ENCODE measurements around the gene DMD. TPM values are rescaled to one million over a fixed set of nuclear protein-coding genes. Genes with fewer than 3 reads are reported as not detected.

The DMD gene
- total and polyA plus RNA-seq, 9 donors = 14.0 to 70.5 (median 37.6) TPM

GRCh38 chrX:31115398-31115797 is 2096.0 kb downstream of the DMD start:
- H3K4me3 ChIP-seq = no peak overlapping the region
- H3K4me1 ChIP-seq (ENCODE audit: insufficient read depth) = peaks cover 1% of the 10 kb centered on the region
- WGBS, 3 donors = 42 to 48% (median 45%) methylated on average over 4 of the region's 4 CpGs
- no peaks in the 10 kb centered on the region for H3K9me3 ChIP-seq
- no peaks in the 10 kb centered on the region for H3K36me3 ChIP-seq
- H3K27ac ChIP-seq = no peak overlapping the region
- intact Hi-C loops (cut with DNase I) = no loop called here
- TF ChIP-seq POLR2A (IDR thresholded peaks at IDR 0.05) = no peak
- no peak for TF ChIP-seq CTCF (IDR thresholded peaks at IDR 0.05)
- TF ChIP-seq EP300 (IDR thresholded peaks at IDR 0.05) = no peak
- H3K27me3 ChIP-seq = no peaks in the 10 kb centered on the region
- no peak for DNase-seq

- H3K4me1 ChIP-seq (ENCODE audit: insufficient read depth) = peaks cover 1% of the 10 kb centered on the region
- TF ChIP-seq POLR2A (IDR thresholded peaks at IDR 0.05) (no peak), CTCF (IDR thresholded peaks at IDR 0.05) (no peak), EP300 (IDR thresholded peaks at IDR 0.05) (no peak)
- no peaks in the 10 kb centered on the region for H3K27me3 ChIP-seq
- no peak overlapping the region for H3K4me3 ChIP-seq
- WGBS, 3 donors = 31 to 37% (median 32%) methylated on average over 2 of the region's 2 CpGs
- H3K27ac ChIP-seq = no peak overlapping the region
- intact Hi-C loops (cut with DNase I) = no loop called here
- no peak for DNase-seq
- H3K9me3 ChIP-seq = no peaks in the 10 kb centered on the region
- no peaks in the 10 kb centered on the region for H3K36me3 ChIP-seq
Observed at GRCh38 chrX:31114858-31115257, 2096.5 kb downstream of the DMD start.

GRCh38 chrX:31112226-31112999 is 2098.9 kb downstream of the DMD start:
- TF ChIP-seq EP300 (IDR thresholded peaks at IDR 0.05) (no peak), CTCF (IDR thresholded peaks at IDR 0.05) (no peak), POLR2A (IDR thresholded peaks at IDR 0.05) (no peak)
- Histone ChIP-seq H3K27ac (no peak overlapping the region), H3K27me3 (no peaks in the 10 kb centered on the region), H3K4me1 (ENCODE audit: insufficient read depth) (peaks cover 1% of the 10 kb centered on the region), H3K4me3 (no peak overlapping the region), H3K36me3 (no peaks in the 10 kb centered on the region), H3K9me3 (no peaks in the 10 kb centered on the region)
- WGBS, 3 donors = 69 to 72% (median 71%) methylated on average over 5 of the region's 5 CpGs
- DNase-seq = no peak
- intact Hi-C loops (cut with DNase I) = no loop called here

GRCh38 chrX:31110657-31111056 is 2100.7 kb downstream of the DMD start:
- Histone ChIP-seq H3K27ac (no peak overlapping the region), H3K4me3 (no peak overlapping the region), H3K36me3 (no peaks in the 10 kb centered on the region), H3K27me3 (no peaks in the 10 kb centered on the region), H3K4me1 (ENCODE audit: insufficient read depth) (peaks cover 1% of the 10 kb centered on the region), H3K9me3 (no peaks in the 10 kb centered on the region)
- 79 to 87% (median 85%) methylated on average over 6 of the region's 6 CpGs for WGBS, 3 donors
- intact Hi-C loops (cut with DNase I) = no loop called here
- TF ChIP-seq CTCF (IDR thresholded peaks at IDR 0.05) (no peak), EP300 (IDR thresholded peaks at IDR 0.05) (no peak), POLR2A (IDR thresholded peaks at IDR 0.05) (no peak)
- DNase-seq = no peak

Data from ovary (tissue), 9 donors.